ENCODE data around the gene ATG10.
"Not testable (repeated sequence)": the region's sequence is repeated elsewhere in the genome, so short reads cannot be mapped to it uniquely, and the experiment has no call there.

The ATG10 gene

GRCh38 chr5:82244151-82244550 lies 272.3 kb downstream of the ATG10 start:
- no peak for DNase-seq

DNA sequence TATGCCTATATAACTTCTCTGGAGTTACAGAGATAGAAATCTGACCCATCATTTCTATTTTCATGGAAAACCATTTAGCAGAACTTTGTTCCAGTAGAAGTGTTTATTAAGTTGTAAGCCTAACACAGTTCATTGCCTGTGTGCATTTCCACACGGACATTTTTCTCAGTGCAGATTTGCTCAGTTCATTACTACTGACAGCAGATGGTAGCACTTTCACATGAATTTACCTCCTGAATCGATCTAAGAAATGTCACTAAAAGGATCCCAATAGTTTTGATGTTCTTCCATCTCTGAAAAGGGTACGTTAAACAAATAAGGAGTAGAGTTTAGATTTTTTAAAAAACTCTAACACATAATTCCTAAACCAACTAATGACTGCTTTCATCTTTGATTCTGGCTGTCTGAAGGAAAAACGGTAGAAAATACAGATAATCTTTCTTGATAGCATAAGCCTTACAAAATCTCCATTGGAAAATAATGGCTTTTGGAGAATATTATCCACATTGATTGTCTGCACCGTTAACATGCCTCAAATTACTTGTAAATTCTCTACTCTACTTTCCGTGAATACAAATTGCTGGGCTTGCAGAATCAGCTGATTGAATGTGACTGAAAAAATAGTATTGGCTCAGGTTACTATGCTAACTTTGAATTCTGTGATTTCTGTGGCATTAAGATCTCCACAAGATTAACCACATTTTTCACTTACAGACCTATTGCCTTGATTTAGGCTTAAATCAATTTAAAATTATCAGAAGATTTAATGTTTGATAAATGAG lies 273.2 kb downstream of the ATG10 start:
- no peak for DNase-seq

- DNase-seq: no peak
Measured at GRCh38 chr5:82246960-82247574, 275.2 kb downstream of the ATG10 start.

GRCh38 chr5:82252744-82253143 lies 280.9 kb downstream of the ATG10 start:
- no peak for DNase-seq

DNA sequence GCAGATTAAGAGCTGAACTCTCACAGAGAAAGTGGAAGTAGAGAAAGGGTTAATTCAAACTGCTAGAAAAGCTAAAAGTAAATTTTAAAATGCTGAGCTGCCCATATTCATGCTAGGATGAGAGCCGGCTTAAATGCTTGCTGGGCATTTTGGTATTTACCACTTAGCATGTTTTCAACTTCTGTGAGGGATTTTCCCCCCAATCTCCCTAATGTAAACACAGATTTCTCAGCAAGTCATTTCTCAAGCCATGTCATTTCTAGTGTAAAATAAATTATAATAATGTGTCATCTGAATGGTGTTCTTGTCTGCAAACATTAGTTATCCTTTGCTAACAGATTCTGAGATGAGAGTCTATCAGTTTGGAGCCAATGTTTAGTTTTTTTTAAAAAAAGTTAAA lies 284.0 kb downstream of the ATG10 start:
- no peak for DNase-seq

DNA sequence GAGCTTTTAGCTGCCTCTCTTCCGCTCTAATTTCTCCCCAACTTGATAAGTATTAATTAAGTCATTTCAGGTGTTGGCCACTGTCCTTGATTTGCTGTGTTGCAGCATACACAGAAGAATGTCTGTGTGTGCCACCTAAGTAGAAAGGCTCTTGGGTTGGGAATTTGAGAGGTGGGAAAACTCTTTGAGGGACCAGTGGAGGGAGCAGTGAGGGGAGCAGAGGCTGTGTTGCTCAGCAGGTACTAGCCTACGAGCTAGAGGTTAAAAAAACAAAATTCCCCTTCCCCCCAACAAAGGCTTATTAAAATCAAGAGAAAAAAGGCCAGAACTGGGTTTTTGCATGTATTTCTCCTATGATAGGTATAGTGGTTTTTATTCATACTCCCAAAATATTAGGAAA lies 285.4 kb downstream of the ATG10 start:
- no peak for DNase-seq

DNA sequence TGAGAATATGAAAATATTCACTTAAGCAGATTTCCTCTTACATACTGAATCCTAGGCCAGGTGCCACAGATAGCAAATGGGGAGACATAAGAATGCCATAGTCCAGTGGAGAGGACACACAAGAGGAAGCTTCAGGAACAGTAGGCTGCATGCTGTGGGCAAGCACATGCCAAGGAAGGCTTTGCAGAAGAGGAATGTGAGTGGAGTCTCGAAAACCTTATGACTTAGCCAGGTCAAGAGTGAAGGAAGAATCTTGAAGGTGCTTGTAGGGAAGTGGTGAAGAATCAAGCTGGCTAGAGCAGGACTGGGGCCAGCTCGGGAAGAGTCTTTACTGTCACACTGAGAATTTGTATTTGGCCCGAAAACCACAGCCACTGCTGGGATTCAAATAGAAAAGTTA lies 285.9 kb downstream of the ATG10 start:
- no peak for DNase-seq

GRCh38 chr5:82259172-82259800 lies 287.5 kb downstream of the ATG10 start:
- DNase-seq: peak; percentile 30

- DNase-seq: peak; percentile 44
Measured at GRCh38 chr5:82265047-82265446, 293.2 kb downstream of the ATG10 start.

DNA sequence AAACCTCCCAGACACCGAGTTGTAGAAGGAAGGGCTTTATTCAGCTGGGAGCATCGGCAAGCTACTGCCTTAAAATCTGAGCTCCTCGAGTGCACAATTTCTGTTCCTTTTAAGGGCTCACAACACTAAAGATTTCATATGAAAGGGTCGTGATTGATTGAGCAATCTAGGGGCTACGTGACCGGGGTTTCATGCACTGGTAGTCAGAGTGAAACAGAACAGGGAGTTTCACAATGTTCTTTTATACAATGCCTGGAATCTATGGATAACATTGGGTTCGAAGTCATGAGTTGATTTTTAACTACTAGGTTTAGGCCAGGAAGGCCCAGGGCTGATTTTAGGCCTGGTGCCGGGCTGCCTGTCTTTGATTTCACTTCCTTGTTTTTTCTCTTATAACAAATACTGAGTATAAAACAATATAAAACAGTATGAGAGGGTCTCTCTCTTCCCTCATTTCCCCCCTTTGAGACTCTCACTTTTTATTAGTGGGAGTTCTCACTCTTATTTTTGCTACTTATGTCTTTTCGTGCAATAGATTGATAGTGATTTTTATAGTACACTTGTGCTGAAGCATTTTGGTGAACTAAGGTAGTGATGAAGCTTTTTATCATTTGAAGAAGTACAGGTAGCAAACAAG lies 295.6 kb downstream of the ATG10 start:
- not testable (repeated sequence) for DNase-seq

GRCh38 chr5:82269363-82269762 lies 297.5 kb downstream of the ATG10 start:
- DNase-seq: not testable (repeated sequence)

DNA sequence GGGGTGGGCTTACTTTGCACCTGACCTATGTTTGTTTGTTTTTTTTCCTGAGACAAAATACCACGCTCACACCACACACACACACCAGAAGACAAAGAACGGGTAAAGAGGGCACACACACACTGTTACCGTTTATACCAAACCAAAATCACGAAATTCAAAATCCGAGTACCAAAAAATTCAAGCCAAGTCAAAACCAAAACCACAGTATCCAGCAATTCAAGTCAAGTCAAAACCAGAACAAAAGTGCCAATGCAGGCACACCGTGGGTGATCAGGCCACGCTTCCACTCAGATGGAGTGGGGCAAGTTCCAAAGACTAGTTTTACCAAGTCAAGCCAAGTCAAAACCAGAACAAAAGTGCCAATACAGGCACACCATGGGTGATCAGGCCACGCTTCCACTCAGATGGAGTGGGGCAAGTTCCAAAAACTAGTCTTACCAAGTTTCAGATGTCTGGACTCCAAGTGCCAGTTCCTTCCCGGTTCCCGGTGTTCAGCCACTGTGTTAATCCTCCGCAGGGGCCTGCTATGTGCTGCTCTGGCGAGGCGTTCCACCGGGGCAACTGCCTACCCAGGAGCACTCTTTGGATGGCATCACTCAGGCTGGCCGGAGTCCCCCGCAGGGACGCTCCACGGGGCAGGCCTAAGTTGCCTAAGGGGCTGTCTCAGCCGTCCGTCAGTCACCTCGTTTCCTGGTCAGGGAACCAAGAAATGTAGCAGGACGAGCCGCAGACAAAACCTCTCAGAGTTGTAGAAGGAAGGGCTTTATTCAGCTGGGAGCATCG lies 300.9 kb downstream of the ATG10 start:
- not testable (repeated sequence) for DNase-seq

DNA sequence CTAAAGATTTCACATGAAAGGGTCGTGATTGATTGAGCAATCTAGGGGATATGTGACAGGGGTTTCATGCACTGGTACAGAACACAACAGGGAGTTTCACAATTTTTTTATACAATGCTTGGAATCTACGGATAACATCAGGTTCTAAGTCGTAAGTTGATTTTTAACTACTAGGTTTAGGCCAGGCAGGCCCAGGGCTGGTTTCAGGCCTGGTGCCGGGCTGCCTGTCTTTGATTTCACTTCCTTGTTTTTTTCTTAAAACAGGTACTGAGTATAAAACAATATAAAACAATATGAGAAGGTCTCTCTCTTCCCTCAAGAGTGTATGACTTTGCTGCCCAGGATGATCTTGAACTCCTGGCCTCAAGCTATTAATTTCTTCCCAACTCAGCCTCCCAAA lies 301.6 kb downstream of the ATG10 start:
- DNase-seq: not testable (repeated sequence)

- no peak for DNase-seq
Measured at GRCh38 chr5:82274343-82275211, 302.8 kb downstream of the ATG10 start.

GRCh38 chr5:82275216-82275664 lies 303.4 kb downstream of the ATG10 start:
- no peak for DNase-seq

- no peak for DNase-seq
Measured at GRCh38 chr5:82276800-82277612, 305.2 kb downstream of the ATG10 start.

DNA sequence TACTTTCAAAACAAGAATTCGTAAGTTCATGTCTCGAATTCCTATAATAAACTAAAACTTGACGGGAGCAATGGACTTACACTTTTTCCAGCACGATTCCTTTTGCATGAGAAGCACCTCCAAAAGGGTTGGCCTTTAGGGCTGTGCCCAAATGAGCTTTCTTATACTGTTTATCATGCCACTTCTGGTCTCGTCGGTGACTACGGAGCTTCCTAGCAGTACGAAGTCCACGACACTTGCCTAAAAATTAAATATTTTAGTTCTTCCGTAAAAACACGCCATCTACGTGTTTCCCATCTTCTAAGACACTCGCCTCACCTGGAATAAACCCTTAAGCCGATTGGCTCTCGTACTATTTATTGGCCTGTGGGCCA lies 305.8 kb downstream of the ATG10 start:
- DNase-seq: no peak

DNA sequence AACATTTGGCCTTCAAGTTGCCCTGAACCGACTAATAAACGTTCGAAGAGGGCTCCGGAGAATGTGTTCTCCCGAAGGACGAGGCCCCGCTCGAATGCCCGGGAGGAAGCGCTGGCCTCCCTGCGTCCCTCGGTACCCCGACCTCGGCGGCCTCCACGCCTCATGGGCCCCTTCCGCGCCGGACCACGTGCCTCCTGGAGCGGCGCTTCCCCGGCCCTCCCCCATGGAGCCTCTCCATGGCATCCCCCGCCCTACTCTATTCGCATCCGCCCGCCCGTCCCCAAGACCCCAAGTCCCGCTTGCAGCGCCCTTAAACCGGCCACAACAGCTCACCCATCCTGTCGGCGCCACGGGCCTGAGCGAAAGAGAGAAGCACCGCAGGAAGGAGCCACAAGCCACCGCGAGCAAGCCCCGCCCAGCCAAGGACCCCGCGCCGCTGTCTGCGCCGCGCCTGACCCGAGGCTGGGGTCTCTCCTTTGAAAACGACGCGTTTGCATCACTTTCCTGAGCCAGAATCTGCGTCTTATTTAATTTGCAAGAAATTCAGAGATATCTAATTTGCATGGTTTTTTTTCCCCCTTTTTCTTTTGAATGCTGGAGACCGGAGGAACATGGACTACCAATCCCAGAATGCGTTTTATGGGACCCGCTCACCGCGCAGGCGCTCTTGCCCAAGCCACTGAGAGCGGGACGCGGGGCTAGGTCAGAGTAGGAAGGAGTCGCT lies 306.3 kb downstream of the ATG10 start, which contains the start of gene RPS23:
RPS23 (minus strand) TSS at position 368 of the 724 bp plus-strand sequence; CDS start at position 337, 31 bp downstream.
- peak; percentile 93 for DNase-seq

DNA sequence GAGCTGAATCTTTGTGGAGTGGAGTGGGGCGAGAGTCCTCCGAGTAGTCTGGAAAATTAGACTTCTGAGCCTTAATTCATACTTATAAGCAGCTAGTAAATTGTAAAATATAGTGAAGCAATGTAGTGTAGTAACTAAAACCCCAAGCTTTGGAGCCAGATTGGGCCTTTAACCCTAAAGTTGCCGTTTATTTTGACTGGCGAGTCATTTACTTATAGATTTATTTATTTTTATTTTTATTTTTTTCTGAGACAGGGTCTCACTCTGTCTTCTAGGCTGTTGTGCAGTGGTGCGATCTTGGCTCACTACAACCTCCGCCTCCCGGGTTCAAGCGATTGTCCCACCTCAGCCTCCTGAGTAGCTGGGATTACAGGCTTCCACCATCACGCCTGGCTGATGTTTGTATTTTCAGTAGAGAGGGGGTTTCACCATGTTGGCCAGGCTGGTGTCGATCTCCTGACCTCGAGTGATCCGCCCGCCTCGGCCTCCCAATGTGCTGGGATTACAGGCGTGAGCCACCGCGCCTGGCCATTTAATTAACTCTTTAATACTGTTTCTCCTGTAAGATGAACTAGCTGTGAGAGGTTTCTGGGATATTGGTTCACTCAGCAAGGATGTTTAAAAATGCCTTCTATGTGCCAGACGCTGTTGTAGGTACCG lies 307.0 kb downstream of the ATG10 start:
- no peak for DNase-seq

All from fibroblast of skin of back (primary cell).